Astrocyte of the hippocampus (primary cell): ENCODE measurements around the gene NFATC2.

ENCODE experiments used
- DNase-seq: peaks from one replicate; pipeline ENCODE4 v3.0.0; 2011; ENCODE audit warnings: low read depth, low spot score

The NFATC2 gene

DNA sequence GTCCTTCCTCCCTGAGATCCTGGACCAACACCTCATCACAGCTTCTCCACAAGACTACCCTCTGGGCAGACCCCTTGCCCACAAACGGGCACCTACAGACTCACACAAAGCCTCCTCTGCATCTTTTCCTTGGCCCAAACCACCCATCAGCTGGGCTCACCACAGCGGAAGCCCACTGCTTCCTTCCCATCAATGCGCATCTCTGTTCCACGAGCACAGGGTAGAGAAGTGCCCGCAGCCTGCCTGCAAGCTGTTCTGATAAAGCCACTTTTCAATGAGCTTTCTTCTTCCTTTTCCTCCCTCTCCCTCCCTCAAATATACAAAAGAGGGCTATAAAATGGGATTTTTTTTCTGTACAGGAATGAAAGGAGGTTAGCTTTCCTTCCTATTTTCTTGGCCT lies 111.2 kb downstream of the NFATC2 start:
- DNase-seq = no peak

GRCh38 chr20:51430198-51430950 lies 112.1 kb downstream of the NFATC2 start:
- DNase-seq = no peak

DNA sequence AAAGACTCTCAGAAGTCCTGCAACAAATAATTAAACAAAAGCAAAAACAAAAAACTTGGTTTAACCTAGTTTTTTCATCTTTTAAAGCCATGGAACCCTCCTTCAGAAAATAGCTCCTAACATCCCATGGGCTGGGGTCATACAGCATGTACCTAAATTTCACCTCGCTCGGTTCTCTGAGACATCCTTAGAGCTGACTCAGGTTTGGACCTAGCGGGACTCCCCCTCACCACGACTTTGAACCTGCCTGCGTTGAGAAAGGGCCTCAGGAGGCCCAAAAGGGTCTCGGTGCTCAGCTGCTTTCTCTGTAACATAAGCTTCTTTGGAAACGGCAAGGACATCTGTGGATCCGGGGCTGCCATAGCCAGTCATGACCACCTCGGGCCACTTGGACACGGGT lies 112.8 kb downstream of the NFATC2 start:
- no peak for DNase-seq

- DNase-seq = no peak
Observed at GRCh38 chr20:51429144-51429482, 113.4 kb downstream of the NFATC2 start.

- peak; percentile 82 for DNase-seq
Observed at GRCh38 chr20:51428401-51429143, 113.9 kb downstream of the NFATC2 start.

GRCh38 chr20:51427651-51428291 lies 114.7 kb downstream of the NFATC2 start:
- no peak for DNase-seq

DNA sequence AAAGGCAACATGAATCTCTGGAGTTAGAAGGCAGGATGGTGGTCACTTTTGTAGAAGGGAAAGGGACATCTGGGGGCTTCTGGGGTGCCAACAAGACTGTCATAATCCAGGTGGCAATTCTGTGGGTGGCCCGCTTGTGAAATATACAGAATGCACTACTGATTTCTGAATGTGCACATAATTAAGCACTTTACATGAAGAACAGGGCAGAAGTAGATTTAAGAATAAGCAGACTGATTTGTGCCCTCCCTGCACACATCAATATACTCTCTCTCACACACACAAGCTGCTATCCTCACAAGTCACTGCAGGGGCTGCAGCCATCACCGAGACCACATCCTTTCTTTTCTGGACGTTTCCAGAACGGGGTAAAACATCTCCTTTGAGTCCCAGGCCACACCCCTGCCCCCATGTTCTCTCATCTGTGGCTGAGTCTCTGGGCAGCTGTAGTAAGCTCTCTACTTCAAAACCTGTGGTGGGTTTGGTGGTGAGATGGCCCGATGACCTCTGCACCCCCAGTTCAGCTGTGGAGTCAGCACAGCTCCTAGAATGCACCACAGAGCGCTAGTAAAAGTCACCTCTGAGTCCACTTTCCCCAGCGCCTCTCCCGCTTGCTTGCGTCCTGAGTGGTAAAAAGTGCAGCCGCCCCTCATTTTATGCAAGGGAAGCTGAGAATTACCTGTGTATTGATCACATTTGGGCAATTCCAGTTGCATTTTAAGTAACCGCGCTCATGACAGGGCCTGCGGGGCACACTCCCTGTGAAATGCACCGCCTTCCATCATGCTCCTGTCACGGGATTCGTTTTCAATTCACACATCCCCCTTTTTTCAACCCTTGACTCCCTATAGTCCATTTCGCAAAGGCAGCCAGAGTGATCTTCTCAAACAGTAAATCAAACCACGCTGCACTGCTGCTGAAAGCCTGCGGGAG lies 115.5 kb downstream of the NFATC2 start:
- DNase-seq = no peak

DNA sequence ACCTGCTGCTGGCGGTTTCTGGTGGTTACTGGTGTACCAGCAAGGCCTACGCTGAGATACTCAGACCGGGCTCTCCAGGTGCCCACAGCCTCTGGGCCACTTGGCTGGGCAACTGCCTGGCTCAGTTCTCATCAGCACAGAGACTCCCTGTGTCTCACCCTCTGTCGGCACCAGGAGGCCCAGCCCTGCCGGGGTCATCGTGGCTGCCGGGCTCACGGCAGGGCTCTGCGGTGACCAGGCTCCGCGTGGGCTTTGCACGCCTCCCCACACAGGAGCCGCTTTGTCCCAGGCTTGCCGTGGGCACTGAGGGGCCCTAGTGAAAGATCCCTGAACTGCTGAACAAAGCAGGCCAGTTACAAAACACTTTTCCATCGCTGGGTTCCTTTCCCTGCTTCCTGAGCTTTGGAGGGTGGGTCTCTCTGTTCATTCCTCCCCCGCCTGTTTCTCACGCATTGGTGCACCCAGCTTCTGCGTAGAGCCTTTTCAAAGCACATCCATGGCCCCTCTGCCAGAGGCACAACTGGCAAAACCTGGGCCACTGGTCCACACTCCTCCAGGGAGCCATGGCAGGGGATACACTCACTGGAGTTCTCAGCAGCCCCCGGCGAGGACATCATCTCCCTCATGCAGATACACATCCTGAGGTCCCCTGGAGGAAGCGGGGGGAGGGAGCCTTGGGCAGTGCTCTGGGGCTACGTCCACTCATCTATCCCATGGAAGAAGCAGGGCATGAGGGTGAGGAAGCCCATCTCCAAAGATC lies 117.0 kb downstream of the NFATC2 start:
- DNase-seq = no peak

GRCh38 chr20:51424270-51425117 lies 118.0 kb downstream of the NFATC2 start:
- DNase-seq = no peak

DNA sequence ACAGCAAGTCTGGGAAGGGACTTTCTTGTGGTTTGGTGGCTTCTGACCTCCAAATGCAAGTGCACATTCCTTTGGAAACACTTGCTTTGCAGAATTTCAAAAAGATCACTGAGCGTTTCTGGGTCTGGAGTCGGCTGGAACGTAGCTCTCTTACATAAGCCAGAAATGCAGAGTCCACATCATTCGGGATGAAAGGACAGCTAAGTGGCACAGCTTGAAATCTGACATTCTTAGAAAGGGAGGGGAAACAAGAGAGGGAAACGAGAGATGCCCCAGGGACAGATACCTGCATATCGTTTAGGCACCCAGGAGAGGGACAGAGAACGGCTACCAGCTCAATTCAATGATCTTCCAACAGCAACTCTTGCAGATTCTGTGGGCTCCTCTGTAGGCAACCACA lies 118.7 kb downstream of the NFATC2 start:
- DNase-seq = peak; percentile 14

DNA sequence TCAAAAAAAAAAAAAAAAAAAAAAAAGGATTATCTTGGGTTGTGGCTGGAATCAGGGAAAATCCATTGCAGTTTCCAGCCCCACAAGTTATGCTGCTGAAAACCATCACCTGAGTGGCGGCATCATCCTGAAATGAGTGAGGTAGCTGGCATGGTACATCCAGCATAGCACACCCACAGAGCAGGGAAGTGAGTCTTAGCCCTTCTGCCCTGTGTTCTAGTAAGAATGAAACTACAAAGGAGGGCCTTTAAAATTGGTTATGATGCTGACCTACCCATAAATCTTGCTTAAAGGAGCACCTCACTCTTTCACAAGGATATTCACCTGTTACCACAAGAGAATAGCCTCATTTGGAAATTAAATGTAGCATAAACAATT lies 119.2 kb downstream of the NFATC2 start:
- DNase-seq = no peak

- no peak for DNase-seq
Observed at GRCh38 chr20:51422514-51423289, 119.8 kb downstream of the NFATC2 start.

DNA sequence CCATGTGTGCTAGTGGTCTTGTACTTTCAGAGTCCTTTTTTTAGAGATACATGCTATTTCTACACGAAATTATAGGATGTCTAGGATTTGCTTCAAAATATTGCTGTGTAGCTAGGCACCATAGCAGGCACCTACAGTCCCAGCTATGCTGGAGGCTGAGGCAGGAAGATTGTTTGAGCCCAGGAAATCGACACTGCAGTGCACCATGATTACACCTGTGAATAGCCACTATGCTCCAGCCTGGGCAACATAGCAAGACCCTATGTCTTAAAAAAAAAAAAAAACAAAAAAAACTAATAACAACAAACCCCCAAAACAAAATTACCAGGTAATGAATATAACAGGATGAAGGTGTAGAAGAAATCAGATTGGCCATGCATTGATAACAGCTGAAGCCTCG lies 121.7 kb downstream of the NFATC2 start:
- no peak for DNase-seq

DNA sequence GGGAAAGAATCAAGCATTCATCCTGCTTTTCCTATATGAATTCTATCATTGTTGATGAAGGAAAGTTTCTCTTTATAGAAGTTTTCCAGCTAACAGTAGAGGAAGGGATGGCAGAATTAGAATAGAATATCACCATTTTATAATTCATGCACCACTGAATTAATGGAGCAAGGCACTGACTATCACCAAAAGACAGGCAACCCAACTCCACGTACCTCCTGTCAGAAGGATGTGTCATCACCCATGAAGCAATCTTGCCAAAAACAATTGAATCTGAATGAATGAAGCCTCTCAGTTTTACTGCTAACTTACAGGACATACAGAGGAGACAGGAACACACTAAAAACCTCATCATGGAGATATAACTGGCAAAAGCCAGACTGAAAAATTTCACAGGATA lies 122.4 kb downstream of the NFATC2 start:
- DNase-seq = no peak

DNA sequence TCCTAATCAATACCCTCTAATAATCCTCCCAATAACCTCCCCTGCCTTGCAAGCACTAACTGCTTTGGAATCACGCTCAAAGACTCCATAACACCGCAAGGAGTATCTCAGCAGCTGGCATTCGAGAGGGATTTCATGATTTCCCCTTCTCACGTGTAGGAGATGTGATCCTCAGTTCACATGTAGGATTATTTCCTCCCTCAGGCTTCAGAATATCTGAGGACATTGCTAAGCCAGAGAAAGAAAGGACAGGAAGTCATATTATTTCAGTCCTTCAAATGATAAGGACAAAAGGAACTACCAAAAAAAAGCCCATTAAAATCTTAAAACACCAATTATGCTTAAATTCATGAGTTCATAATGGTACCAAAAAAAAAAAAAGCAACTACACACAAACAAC lies 122.9 kb downstream of the NFATC2 start:
- DNase-seq = no peak

- DNase-seq = no peak
Observed at GRCh38 chr20:51419231-51419630, 123.3 kb downstream of the NFATC2 start.

- DNase-seq = no peak
Observed at GRCh38 chr20:51418137-51418529, 124.4 kb downstream of the NFATC2 start.

DNA sequence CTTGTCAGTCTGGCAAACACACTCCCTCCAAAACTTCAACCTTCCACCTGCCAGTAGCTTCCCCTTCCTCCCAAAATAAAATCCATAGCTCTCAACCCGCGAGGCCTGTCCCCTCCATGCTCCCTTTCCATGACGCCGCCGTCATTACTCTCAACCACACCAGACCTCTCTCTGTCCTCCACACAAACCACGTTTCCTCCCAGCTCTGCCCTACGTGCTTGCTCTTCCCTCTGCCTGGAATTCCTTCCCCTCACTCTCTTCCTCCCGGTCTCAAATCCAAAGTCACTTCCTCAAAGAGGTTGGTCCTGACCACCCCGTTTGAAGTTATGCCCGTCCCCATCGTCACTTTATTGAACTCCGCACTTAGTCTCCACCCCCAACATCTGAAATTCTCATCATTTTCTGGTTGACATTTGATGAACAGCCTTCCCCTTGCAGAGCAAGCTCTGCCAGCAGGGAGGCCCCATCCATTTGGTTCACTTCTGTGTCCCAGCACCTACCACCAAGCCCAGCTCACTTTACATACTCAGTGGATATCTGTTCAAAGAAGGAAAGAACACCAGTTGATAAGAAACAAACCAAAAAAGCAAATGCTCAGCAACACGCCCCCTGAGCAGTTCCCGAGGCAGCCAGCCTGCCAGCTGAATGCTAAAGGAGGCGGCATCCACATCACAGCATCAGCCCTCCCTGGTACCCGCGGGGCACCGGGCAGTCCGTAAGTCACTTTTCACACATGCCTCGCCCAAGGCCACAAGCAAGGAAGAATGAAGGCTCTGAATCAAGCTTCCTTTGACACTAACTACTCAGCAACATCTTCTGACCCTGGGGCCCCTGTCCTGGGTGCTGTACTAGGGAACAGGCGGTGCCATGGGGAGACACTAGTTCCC lies 125.0 kb downstream of the NFATC2 start:
- no peak for DNase-seq
